ENCODE data around the gene STK17A. TPM values are rescaled to one million over a fixed set of nuclear protein-coding genes. Genes with fewer than 3 reads are reported as not detected.
A peak's percentile ranks its signal among the peaks of the same experiment; 100 is the strongest.

Gene STK17A
- total and polyA plus RNA-seq, 2 donors from 2014 or later: 12.8 to 15.5 TPM

GRCh38 chr7:43560742-43561330, 22.1 kb upstream of the STK17A start:
- FAIRE-seq: no peak
- Histone ChIP-seq H3K4me1 (ENCODE audit: control insufficient read depth in 2 of 3, insufficient read depth in 2 of 3, low read depth in 1 of 3, low read length in 3 of 3) (no peaks in the 10 kb centered on the region), H3K9me3 (ENCODE audit: control insufficient read depth in 2 of 3, insufficient read depth in 1 of 3, low read length in 3 of 3) (no peaks in the 10 kb centered on the region), H3K9ac (ENCODE audit: low read length in 3 of 3) (no peak overlapping the region), H3K4me3 (ENCODE audit: low read length in 3 of 3) (no peak overlapping the region), H3K27ac (ENCODE audit: low read depth in 2 of 2, low read length in 2 of 2) (no peak overlapping the region), H3K36me3 (ENCODE audit: control insufficient read depth in 2 of 3, insufficient read depth in 3 of 3, low read length in 3 of 3) (peaks cover 0 to 2% (median 0%) of the 10 kb centered on the region in 3 donors), H3K27me3 (ENCODE audit: control insufficient read depth, insufficient read depth, low read length) (no peaks in the 10 kb centered on the region)
- intact Hi-C loops (cut with DNase I): no loop called here
- TF ChIP-seq CTCF (IDR thresholded peaks at IDR 0.05; ENCODE audit: borderline replicate concordance, extremely low read depth, insufficient read depth): no peak
- DNase-seq: no peak

- Histone ChIP-seq H3K4me1 (ENCODE audit: control insufficient read depth in 2 of 3, insufficient read depth in 2 of 3, low read depth in 1 of 3, low read length in 3 of 3) (no peaks in the 10 kb centered on the region), H3K36me3 (ENCODE audit: control insufficient read depth in 2 of 3, insufficient read depth in 3 of 3, low read length in 3 of 3) (no peaks in the 10 kb centered on the region), H3K9me3 (ENCODE audit: control insufficient read depth in 2 of 3, insufficient read depth in 1 of 3, low read length in 3 of 3) (no peaks in the 10 kb centered on the region), H3K27ac (ENCODE audit: low read depth in 2 of 2, low read length in 2 of 2) (no peak overlapping the region), H3K27me3 (ENCODE audit: control insufficient read depth, insufficient read depth, low read length) (no peaks in the 10 kb centered on the region), H3K9ac (ENCODE audit: low read length in 3 of 3) (no peak overlapping the region), H3K4me3 (ENCODE audit: low read length in 3 of 3) (no peak overlapping the region)
- FAIRE-seq (no peak), DNase-seq (no peak)
- intact Hi-C loops (cut with DNase I): no loop called here
- TF ChIP-seq CTCF (IDR thresholded peaks at IDR 0.05; ENCODE audit: borderline replicate concordance, extremely low read depth, insufficient read depth): no peak
Observed at GRCh38 chr7:43562383-43562782, 20.5 kb upstream of the STK17A start.

GRCh38 chr7:43565786-43566185, 17.1 kb upstream of the STK17A start:
- Histone ChIP-seq H3K27ac (ENCODE audit: low read depth in 2 of 2, low read length in 2 of 2) (no peak overlapping the region), H3K9me3 (ENCODE audit: control insufficient read depth in 2 of 3, insufficient read depth in 1 of 3, low read length in 3 of 3) (no peaks in the 10 kb centered on the region), H3K27me3 (ENCODE audit: control insufficient read depth, insufficient read depth, low read length) (no peaks in the 10 kb centered on the region), H3K4me1 (ENCODE audit: control insufficient read depth in 2 of 3, insufficient read depth in 2 of 3, low read depth in 1 of 3, low read length in 3 of 3) (no peaks in the 10 kb centered on the region), H3K36me3 (ENCODE audit: control insufficient read depth in 2 of 3, insufficient read depth in 3 of 3, low read length in 3 of 3) (no peaks in the 10 kb centered on the region), H3K4me3 (ENCODE audit: low read length in 3 of 3) (no peak overlapping the region), H3K9ac (ENCODE audit: low read length in 3 of 3) (no peak overlapping the region)
- intact Hi-C loops (cut with DNase I): no loop called here
- TF ChIP-seq CTCF (IDR thresholded peaks at IDR 0.05; ENCODE audit: borderline replicate concordance, extremely low read depth, insufficient read depth): no peak
- DNase-seq (peak in 2 of 5 donors; percentile 30 to 72), FAIRE-seq (no peak)

- H3K9me3 ChIP-seq (ENCODE audit: control insufficient read depth in 2 of 3, insufficient read depth in 1 of 3, low read length in 3 of 3): no peaks in the 10 kb centered on the region
- intact Hi-C loops (cut with DNase I): no loop called here
- H3K27ac ChIP-seq (ENCODE audit: low read depth in 2 of 2, low read length in 2 of 2): no peak overlapping the region
- H3K27me3 ChIP-seq (ENCODE audit: control insufficient read depth, insufficient read depth, low read length): no peaks in the 10 kb centered on the region
- DNase-seq (no peak), FAIRE-seq (no peak)
- H3K9ac ChIP-seq (ENCODE audit: low read length in 3 of 3): no peak overlapping the region
- no peak for TF ChIP-seq CTCF (IDR thresholded peaks at IDR 0.05; ENCODE audit: borderline replicate concordance, extremely low read depth, insufficient read depth)
- H3K4me3 ChIP-seq (ENCODE audit: low read length in 3 of 3): no peak overlapping the region
- no peaks in the 10 kb centered on the region for H3K36me3 ChIP-seq (ENCODE audit: control insufficient read depth in 2 of 3, insufficient read depth in 3 of 3, low read length in 3 of 3)
- no peaks in the 10 kb centered on the region for H3K4me1 ChIP-seq (ENCODE audit: control insufficient read depth in 2 of 3, insufficient read depth in 2 of 3, low read depth in 1 of 3, low read length in 3 of 3)
Observed at GRCh38 chr7:43568529-43568928, 14.4 kb upstream of the STK17A start.
